ENCODE data around the gene ERCC8. TPM values are rescaled to one million over a fixed set of nuclear protein-coding genes. Genes with fewer than 3 reads are reported as not detected.
A peak's percentile ranks its signal among the peaks of the same experiment; 100 is the strongest.

The ERCC8 gene, protein sequence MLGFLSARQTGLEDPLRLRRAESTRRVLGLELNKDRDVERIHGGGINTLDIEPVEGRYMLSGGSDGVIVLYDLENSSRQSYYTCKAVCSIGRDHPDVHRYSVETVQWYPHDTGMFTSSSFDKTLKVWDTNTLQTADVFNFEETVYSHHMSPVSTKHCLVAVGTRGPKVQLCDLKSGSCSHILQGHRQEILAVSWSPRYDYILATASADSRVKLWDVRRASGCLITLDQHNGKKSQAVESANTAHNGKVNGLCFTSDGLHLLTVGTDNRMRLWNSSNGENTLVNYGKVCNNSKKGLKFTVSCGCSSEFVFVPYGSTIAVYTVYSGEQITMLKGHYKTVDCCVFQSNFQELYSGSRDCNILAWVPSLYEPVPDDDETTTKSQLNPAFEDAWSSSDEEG
- total RNA-seq: 10 to 100 TPM in 3 of 4 donors, 1 to 10 TPM in 1; 5.2 to 17.9 (median 16.1) TPM

DNA sequence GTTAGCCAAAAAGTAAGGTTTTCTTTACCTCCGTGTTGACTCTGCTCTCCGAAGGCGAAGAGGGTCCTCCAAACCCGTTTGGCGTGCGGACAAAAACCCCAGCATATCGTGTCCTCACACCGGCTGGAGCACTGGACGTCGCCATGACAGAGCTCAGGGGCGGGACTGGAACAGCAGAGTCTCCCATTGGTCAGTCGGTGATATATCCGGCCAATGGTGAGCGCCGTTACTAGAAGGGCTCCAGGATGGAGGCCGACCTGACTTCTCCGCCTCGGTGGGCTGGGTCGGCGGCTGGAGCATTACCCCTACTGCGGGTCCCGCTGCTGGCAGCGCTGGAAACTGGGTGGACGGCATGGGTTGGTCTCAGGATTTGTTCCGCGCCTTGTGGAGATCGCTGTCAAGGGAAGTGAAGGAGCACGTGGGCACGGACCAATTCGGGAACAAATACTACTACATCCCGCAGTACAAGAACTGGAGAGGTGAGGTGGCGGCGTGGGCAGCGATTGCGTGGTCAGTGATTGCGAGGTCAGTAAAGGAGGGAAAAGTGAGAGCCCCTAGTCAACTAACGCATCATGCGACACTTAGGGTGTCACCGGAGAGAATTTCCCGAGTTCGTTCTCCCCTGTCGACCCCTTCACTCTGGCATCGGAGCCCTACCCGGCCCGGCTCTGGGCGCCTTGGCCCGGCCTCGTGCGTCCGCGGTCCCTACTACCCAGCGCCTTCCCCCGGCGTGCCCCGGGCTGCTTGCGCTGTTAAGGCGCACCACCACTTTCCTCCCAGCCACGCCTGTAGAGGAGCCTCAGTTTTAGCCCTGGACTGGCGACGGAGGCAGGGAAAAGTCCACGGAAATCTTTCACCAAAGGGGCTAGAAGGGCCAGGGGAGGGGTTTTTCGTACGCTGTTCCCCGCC lies at the start of gene ERCC8, which contains the start of gene NDUFAF2:
Gene ERCC8 (minus strand): TSS at position 167 of the 909 bp plus-strand sequence. CDS start 62 bp downstream, at position 105.
Gene NDUFAF2 (plus strand): TSS at position 302 of the 909 bp plus-strand sequence. CDS start 51 bp downstream, at position 353.
- under 1% methylated on average over 37 of the region's 64 CpGs for WGBS

DNA sequence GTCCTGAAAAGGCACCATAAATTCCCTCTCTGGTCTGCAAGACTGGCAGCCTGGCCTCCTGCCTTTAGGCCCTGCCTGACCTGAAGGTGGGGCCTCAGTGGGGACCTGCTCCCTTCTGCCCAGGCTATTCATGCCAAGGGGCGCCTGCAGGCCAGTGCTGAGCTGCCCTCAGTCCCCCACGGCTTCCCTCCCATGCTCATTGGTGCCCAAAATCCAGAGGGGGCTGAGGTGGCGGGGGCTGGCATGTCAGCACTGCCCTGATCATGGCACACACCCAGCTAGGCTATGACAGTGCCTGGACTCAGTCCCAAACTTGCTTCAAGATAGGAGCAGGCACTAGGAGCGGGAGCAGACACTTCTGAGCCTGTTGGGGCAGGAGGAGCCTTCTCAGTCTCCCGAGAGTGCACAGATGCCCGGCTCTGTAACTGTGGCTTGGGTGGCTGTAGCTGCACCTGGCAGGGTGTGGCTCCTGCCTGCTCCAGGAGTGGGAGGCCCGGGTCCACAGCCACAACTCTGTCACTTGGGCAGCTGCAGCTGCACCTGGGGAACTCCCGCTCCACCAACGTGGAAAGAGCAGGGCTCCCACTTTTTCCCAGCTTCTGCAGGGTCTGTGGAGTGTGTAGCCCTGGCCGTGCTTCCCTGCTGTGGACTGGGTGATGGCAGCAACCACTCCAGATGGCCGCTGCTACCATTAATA lies 49.2 kb upstream of the ERCC8 start:
- 94% methylated on average over 9 of the region's 11 CpGs for WGBS
- no peak for DNase-seq (ENCODE audit: extremely low spot score)
- Histone ChIP-seq H3K27me3 (no peaks in the 10 kb centered on the region), H3K4me1 (peaks cover 13 to 32% (median 16%) of the 10 kb centered on the region in 4 donors), H3K27ac (replicated peaks in 1 of 4) (no peak overlapping the region), H3K36me3 (peaks cover 0 to 9% (median 0%) of the 10 kb centered on the region in 4 donors), H3K9me3 (peaks cover 0 to 11% (median 1%) of the 10 kb centered on the region in 4 donors), H3K4me3 (no peak overlapping the region)
- intact Hi-C loops (cut with DNase I): no loop called here
- TF ChIP-seq CTCF (IDR thresholded peaks at IDR 0.05): no peak
- TF ChIP-seq POLR2A (IDR thresholded peaks at IDR 0.05; ENCODE audit: low read depth): no peak
- no peak for TF ChIP-seq POLR2AphosphoS5 (IDR thresholded peaks at IDR 0.05)
- TF ChIP-seq EP300 (IDR thresholded peaks at IDR 0.05): no peak

More for the DNA sequence above, at the start of gene ERCC8, which contains the start of gene NDUFAF2:
- intact Hi-C loops (cut with DNase I): loop anchor here (10.0 kb wide), 1 partner anchor 390 kb away; the partner anchor contains the start of gene ZSWIM6
- Histone ChIP-seq H3K27me3 (no peaks in the 10 kb centered on the region), H3K9me3 (no peaks in the 10 kb centered on the region), H3K27ac (replicated peaks in 1 of 4) (peak within 1 kb of the TSS; percentile 82 to 90 (median 84)), H3K4me3 (peak within 1 kb of the TSS; percentile 69 to 81 (median 76)), H3K36me3 (peaks cover 0 to 3% (median 0%) of the 10 kb centered on the region in 4 donors), H3K4me1 (peaks cover 17 to 28% (median 25%) of the 10 kb centered on the region in 4 donors)
- peak; percentile 98 for DNase-seq (ENCODE audit: extremely low spot score)
- no peak for TF ChIP-seq CTCF (IDR thresholded peaks at IDR 0.05)
- TF ChIP-seq POLR2A (IDR thresholded peaks at IDR 0.05; ENCODE audit: low read depth): no peak
- peak; percentile 84 to 85 for TF ChIP-seq POLR2AphosphoS5 (IDR thresholded peaks at IDR 0.05)
- TF ChIP-seq EP300 (IDR thresholded peaks at IDR 0.05): no peak

DNA sequence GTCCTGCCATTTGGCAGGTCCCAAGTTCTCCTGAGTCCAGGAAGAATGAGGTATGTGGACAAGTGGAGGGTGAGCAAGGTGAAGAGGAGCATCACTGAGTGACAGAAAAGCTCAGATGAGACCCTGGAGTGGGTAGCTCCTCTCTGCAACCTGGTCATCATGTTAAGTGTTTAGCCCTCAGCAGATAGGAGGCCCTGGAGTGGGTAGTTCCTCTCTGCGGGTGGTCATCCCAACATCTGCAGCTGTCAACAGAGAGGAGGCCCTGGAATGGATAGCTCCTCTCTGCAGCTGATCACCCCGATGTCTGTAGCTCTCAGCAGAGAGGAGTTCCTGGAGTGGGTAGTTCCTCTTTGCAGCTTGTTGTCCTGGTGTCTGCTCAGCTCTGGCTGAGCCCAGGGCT lies 48.6 kb upstream of the ERCC8 start:
- Histone ChIP-seq H3K27me3 (no peaks in the 10 kb centered on the region), H3K4me1 (peaks cover 11 to 32% (median 16%) of the 10 kb centered on the region in 4 donors), H3K9me3 (peaks cover 0 to 11% (median 1%) of the 10 kb centered on the region in 4 donors), H3K36me3 (peaks cover 0 to 9% (median 0%) of the 10 kb centered on the region in 4 donors), H3K27ac (replicated peaks in 1 of 4) (no peak overlapping the region), H3K4me3 (no peak overlapping the region)
- intact Hi-C loops (cut with DNase I): no loop called here
- 100% methylated on average over 1 of the region's 2 CpGs for WGBS
- TF ChIP-seq EP300 (IDR thresholded peaks at IDR 0.05) (no peak), CTCF (IDR thresholded peaks at IDR 0.05) (no peak), POLR2A (IDR thresholded peaks at IDR 0.05; ENCODE audit: low read depth) (no peak), POLR2AphosphoS5 (IDR thresholded peaks at IDR 0.05) (no peak)
- no peak for DNase-seq (ENCODE audit: extremely low spot score)

DNA sequence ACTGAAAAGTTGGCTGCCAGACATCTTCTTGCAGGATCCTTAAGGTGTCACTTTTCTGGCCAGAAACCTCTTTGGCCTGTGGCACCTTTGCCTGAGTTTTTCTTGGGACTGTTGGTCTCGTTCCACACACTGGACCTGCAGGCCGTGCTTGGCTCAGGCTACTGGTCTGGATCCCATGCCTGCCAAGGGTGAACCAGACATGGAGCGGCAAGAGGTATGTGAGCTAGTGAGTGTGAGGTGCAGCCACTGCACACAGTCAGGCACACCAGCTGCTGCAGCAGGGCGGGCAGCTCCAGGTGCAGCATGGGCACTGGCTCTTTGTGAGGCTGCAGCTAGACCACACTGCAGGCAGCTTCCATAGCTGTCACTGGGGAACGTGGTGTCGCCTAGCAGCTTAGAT lies 48.0 kb upstream of the ERCC8 start:
- peaks cover 0 to 11% (median 1%) of the 10 kb centered on the region in 4 donors for H3K9me3 ChIP-seq
- H3K4me3 ChIP-seq: no peak overlapping the region
- H3K36me3 ChIP-seq: peaks cover 0 to 9% (median 0%) of the 10 kb centered on the region in 4 donors
- no peak overlapping the region for H3K27ac ChIP-seq (replicated peaks in 1 of 4)
- peaks cover 9 to 31% (median 15%) of the 10 kb centered on the region in 4 donors for H3K4me1 ChIP-seq
- intact Hi-C loops (cut with DNase I): no loop called here
- 53% methylated on average over 2 of the region's 6 CpGs for WGBS
- DNase-seq (ENCODE audit: extremely low spot score): no peak
- H3K27me3 ChIP-seq: no peaks in the 10 kb centered on the region
- TF ChIP-seq POLR2A (IDR thresholded peaks at IDR 0.05; ENCODE audit: low read depth) (no peak), EP300 (IDR thresholded peaks at IDR 0.05) (no peak), CTCF (IDR thresholded peaks at IDR 0.05) (no peak), POLR2AphosphoS5 (IDR thresholded peaks at IDR 0.05) (no peak)

All from esophagus muscularis mucosa (tissue), 4 donors.